ENCODE results near the gene LTN1. TPM values are rescaled to one million over a fixed set of nuclear protein-coding genes. Genes with fewer than 3 reads are reported as not detected.

The LTN1 gene
- polyA plus RNA-seq, 2 of the 4 experiments (the other 2 are of a cell fraction), result 6.9 to 12.3 TPM

- TF ChIP-seq, protein P1, sequence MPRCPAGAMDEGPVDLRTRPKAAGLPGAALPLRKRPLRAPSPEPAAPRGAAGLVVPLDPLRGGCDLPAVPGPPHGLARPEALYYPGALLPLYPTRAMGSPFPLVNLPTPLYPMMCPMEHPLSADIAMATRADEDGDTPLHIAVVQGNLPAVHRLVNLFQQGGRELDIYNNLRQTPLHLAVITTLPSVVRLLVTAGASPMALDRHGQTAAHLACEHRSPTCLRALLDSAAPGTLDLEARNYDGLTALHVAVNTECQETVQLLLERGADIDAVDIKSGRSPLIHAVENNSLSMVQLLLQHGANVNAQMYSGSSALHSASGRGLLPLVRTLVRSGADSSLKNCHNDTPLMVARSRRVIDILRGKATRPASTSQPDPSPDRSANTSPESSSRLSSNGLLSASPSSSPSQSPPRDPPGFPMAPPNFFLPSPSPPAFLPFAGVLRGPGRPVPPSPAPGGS (IDR thresholded peaks at IDR 0.05), result no peak
- no peak for TF ChIP-seq MAX (IDR thresholded peaks at IDR 0.05)
- no peak for TF ChIP-seq CHD4 (IDR thresholded peaks at IDR 0.05; ENCODE audit: borderline replicate concordance)
These were observed 39.4 kb downstream of the LTN1 start (continued) for GRCh38 chr21:28953247-28953646.

- no peaks in the 10 kb centered on the region for H3K4me1 ChIP-seq
- no peak for FAIRE-seq
- no peak for DNase-seq (ENCODE audit: low read depth in 1 of 2, low spot score in 1 of 2)
- 87% methylated on average over 1 of the region's 1 CpG for WGBS (ENCODE audit: missing lambda C conversion rate)
- no peak overlapping the region for H3K27ac ChIP-seq
- no peak overlapping the region for H3K4me3 ChIP-seq
- CTCF ChIA-PET, result interaction anchor here (1.1 kb wide), 1 partner anchor 13 kb away, joined by 4 read pairs; no protein-coding TSS in a partner anchor
- no peak for ATAC-seq
- no peak overlapping the region for H3K4me2 ChIP-seq
- H3K9me3 ChIP-seq, result no peaks in the 10 kb centered on the region
- TF ChIP-seq ZFP36 (IDR thresholded peaks at IDR 0.05; ENCODE audit: borderline replicate concordance, partially characterized antibody) (no peak), GATA3 (IDR thresholded peaks at IDR 0.05; ENCODE audit: borderline replicate concordance) (no peak), PBX3 (IDR thresholded peaks at IDR 0.05) (no peak), NPAS2 (CRISPR knock-in tag; IDR thresholded peaks at IDR 0.05; ENCODE audit: borderline replicate concordance) (no peak), ZC3H11A (IDR thresholded peaks at IDR 0.05) (no peak), EHMT2 (IDR thresholded peaks at IDR 0.05; ENCODE audit: low read depth) (no peak), PHF8 (IDR thresholded peaks at IDR 0.05; ENCODE audit: borderline replicate concordance, low read depth) (no peak), RAD21 (conservative IDR thresholded peaks at IDR 0.05 in 1 of 2, IDR thresholded peaks at IDR 0.05 in 1 of 2) (no peak), USF2 (IDR thresholded peaks at IDR 0.05) (no peak), POLR2A (IDR thresholded peaks at IDR 0.05; ENCODE audit: low read length) (no peak), E2F6 (IDR thresholded peaks at IDR 0.05; ENCODE audit: borderline replicate concordance, low read depth) (no peak), REST (IDR thresholded peaks at IDR 0.05) (no peak), CEBPB (IDR thresholded peaks at IDR 0.05) (no peak), FOXS1 (CRISPR knock-in tag; IDR thresholded peaks at IDR 0.05) (no peak), RNF2 (IDR thresholded peaks at IDR 0.05; ENCODE audit: borderline replicate concordance, low read depth) (no peak), FOSL2 (IDR thresholded peaks at IDR 0.05) (no peak), FOSL2 (CRISPR knock-in tag; IDR thresholded peaks at IDR 0.05) (no peak), ESRRA (IDR thresholded peaks at IDR 0.05; ENCODE audit: borderline replicate concordance, low read length) (no peak), HOXA7 (CRISPR knock-in tag; IDR thresholded peaks at IDR 0.05) (no peak), MYC (IDR thresholded peaks at IDR 0.05; ENCODE audit: borderline replicate concordance, low read length) (no peak)
- POLR2A ChIA-PET, result no interaction called here
These were observed 40.0 kb downstream of the LTN1 start for GRCh38 chr21:28952686-28953085.

Measured in A549 (cell line).